Measurements from ENCODE around the gene TUBB4A. TPM values are rescaled to one million over a fixed set of nuclear protein-coding genes. Genes with fewer than 3 reads are reported as not detected.

TUBB4A gene
- total and polyA plus RNA-seq, 9 donors, result 0.88 to 47.1 (median 3.2) TPM; not detected in 2

DNA sequence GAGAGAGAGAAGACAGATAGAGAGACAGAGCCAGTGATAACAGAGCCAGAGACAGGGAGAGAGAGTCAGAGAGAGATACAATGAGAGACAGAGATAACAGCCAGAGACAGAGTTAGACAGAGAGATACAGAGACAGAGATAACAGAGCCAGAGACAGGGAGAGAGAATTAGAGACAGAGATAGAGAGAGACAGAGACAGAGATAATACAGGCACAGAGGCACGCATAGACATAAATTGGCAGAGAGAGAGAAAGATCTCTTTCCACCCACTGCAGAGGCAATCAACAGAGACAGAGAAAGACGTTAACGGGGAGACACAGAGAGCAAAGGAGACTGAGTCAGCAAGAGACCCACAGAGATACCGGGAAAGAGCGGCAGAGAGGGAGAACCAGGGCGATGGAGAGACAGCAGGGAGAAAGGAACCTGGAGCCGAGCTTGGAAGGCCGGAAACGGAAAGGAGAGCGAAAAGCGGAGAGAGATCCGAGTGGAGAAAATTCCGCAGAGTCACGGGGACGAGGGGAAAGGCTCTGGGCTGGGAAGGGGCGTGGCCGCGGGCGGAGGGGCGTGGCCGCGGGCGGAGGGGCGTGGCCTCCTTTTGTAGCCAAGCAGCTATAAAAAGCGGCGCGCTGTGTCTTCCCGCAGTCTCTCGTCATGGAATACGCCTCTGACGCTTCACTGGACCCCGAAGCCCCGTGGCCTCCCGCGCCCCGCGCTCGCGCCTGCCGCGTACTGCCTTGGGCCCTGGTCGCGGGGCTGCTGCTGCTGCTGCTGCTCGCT is 28.5 kb upstream of the TUBB4A start, which contains the start of gene TNFSF9:
TNFSF9 (plus strand) TSS at position 641 of the 777 bp plus-strand sequence; CDS start at position 652, 11 bp downstream.
- H3K27me3 ChIP-seq, result no peaks in the 10 kb centered on the region
- intact Hi-C loops (cut with DNase I), result no loop called here
- no peaks in the 10 kb centered on the region for H3K9me3 ChIP-seq
- H3K27ac ChIP-seq, result no peak within 1 kb of the TSS
- TF ChIP-seq POLR2A (IDR thresholded peaks at IDR 0.05) (no peak), EP300 (IDR thresholded peaks at IDR 0.05) (no peak)
- TF ChIP-seq, protein P1, sequence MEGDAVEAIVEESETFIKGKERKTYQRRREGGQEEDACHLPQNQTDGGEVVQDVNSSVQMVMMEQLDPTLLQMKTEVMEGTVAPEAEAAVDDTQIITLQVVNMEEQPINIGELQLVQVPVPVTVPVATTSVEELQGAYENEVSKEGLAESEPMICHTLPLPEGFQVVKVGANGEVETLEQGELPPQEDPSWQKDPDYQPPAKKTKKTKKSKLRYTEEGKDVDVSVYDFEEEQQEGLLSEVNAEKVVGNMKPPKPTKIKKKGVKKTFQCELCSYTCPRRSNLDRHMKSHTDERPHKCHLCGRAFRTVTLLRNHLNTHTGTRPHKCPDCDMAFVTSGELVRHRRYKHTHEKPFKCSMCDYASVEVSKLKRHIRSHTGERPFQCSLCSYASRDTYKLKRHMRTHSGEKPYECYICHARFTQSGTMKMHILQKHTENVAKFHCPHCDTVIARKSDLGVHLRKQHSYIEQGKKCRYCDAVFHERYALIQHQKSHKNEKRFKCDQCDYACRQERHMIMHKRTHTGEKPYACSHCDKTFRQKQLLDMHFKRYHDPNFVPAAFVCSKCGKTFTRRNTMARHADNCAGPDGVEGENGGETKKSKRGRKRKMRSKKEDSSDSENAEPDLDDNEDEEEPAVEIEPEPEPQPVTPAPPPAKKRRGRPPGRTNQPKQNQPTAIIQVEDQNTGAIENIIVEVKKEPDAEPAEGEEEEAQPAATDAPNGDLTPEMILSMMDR (IDR thresholded peaks at IDR 0.05), result no peak
- peaks cover 6% of the 10 kb centered on the region for H3K4me1 ChIP-seq (ENCODE audit: insufficient read depth)
- H3K36me3 ChIP-seq, result no peaks in the 10 kb centered on the region
- DNase-seq, result peak; percentile 66 to 92 (median 82)
- peak within 1 kb of the TSS; percentile 40 for H3K4me3 ChIP-seq
- 0 to 1% (median 0%) methylated on average over 31 to 44 of the region's 44 CpGs for WGBS, 3 donors

- 73 to 76% (median 75%) methylated on average over 2 of the region's 2 CpGs for WGBS, 3 donors
- Histone ChIP-seq H3K27me3 (no peaks in the 10 kb centered on the region), H3K27ac (no peak overlapping the region), H3K36me3 (no peaks in the 10 kb centered on the region), H3K9me3 (no peaks in the 10 kb centered on the region), H3K4me1 (ENCODE audit: insufficient read depth) (peaks cover 6% of the 10 kb centered on the region), H3K4me3 (no peak overlapping the region)
- intact Hi-C loops (cut with DNase I), result no loop called here
- DNase-seq, result no peak
- TF ChIP-seq, protein P1 (IDR thresholded peaks at IDR 0.05), result no peak
- TF ChIP-seq EP300 (IDR thresholded peaks at IDR 0.05) (no peak), POLR2A (IDR thresholded peaks at IDR 0.05) (no peak)
These were observed 27.9 kb upstream of the TUBB4A start for GRCh38 chr19:6529937-6530385.

- DNase-seq, result no peak
- WGBS, 3 donors, result 44 to 65% (median 60%) methylated on average over 2 of the region's 2 CpGs
- Histone ChIP-seq H3K4me1 (ENCODE audit: insufficient read depth) (peaks cover 6% of the 10 kb centered on the region), H3K36me3 (no peaks in the 10 kb centered on the region), H3K4me3 (no peak overlapping the region), H3K27ac (no peak overlapping the region), H3K9me3 (no peaks in the 10 kb centered on the region), H3K27me3 (no peaks in the 10 kb centered on the region)
- intact Hi-C loops (cut with DNase I), result no loop called here
- TF ChIP-seq EP300 (IDR thresholded peaks at IDR 0.05) (no peak), POLR2A (IDR thresholded peaks at IDR 0.05) (no peak)
- TF ChIP-seq, protein P1 (IDR thresholded peaks at IDR 0.05), result no peak
These were observed 27.2 kb upstream of the TUBB4A start for GRCh38 chr19:6529351-6529750.

DNA sequence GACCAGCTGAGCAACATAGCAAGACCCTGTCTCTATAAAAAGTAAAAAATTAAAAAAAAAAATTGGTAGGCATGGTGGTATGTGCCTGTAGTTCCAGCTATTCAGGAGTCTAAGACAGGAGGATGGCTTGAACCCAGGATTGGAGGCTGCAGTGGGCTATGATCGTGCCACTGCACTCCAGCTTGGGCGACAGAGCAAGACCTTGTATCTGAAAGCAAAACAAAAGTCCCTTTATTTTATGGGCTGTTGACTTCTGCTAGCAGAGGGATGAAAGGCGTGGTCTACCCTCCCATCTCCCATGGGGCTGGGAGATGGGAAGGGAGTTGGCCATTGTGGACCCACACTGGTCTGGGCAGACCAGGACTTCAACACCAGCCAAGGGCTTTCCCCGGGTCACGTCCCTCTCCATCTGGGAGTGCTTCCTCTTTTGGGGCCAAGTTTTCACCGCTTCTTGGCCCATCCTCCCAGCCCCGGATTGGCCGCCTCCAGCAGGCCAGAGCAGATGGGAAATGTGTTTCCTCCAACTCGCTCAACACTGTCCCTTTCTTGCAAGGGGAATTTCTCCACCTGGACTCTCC is 26.5 kb upstream of the TUBB4A start:
- Histone ChIP-seq H3K9me3 (no peaks in the 10 kb centered on the region), H3K27ac (no peak overlapping the region), H3K4me3 (no peak overlapping the region), H3K4me1 (ENCODE audit: insufficient read depth) (peaks cover 6% of the 10 kb centered on the region), H3K36me3 (no peaks in the 10 kb centered on the region), H3K27me3 (no peaks in the 10 kb centered on the region)
- WGBS, 3 donors, result 35 to 40% (median 38%) methylated on average over 9 of the region's 9 CpGs
- TF ChIP-seq, protein P1 (IDR thresholded peaks at IDR 0.05), result no peak
- TF ChIP-seq EP300 (IDR thresholded peaks at IDR 0.05) (no peak), POLR2A (IDR thresholded peaks at IDR 0.05) (no peak)
- intact Hi-C loops (cut with DNase I), result no loop called here
- no peak for DNase-seq
